Osteocyte (in vitro differentiated cells): ENCODE results near the gene PTGER2. TPM values are rescaled to one million over a fixed set of nuclear protein-coding genes. Genes with fewer than 3 reads are reported as not detected.

Experiments used
- DNase-seq: peaks from one replicate; pipeline ENCODE4 v3.0.0; 2021; ENCODE audit warnings: mixed read lengths; ENCODE audit not compliant: unreplicated experiment; ENCODE audit errors: extremely low spot score
- H3K27ac Mint-ChIP-seq: one replicate; pipeline ENCODE4 v1.8.0; 2021; ENCODE audit warnings: mild to moderate bottlenecking, mixed read lengths; ENCODE audit not compliant: unreplicated experiment
- H3K27me3 Mint-ChIP-seq: one replicate; pipeline ENCODE4 v1.8.0; 2021; ENCODE audit warnings: mixed read lengths; ENCODE audit not compliant: unreplicated experiment
- H3K36me3 Mint-ChIP-seq: one replicate; pipeline ENCODE4 v1.8.0; 2021; ENCODE audit warnings: mixed read lengths; ENCODE audit not compliant: unreplicated experiment
- H3K4me1 Mint-ChIP-seq: one replicate; pipeline ENCODE4 v1.8.0; 2021; ENCODE audit warnings: mixed read lengths; ENCODE audit not compliant: unreplicated experiment
- H3K4me3 Mint-ChIP-seq: one replicate; pipeline ENCODE4 v1.8.0; 2021; ENCODE audit warnings: mild to moderate bottlenecking, moderate library complexity, mixed read lengths; ENCODE audit not compliant: unreplicated experiment
- H3K9me3 Mint-ChIP-seq: one replicate; pipeline ENCODE4 v1.8.0; 2021; ENCODE audit warnings: mixed read lengths; ENCODE audit not compliant: unreplicated experiment
- total RNA-seq: library from RNA; stranded (reverse); gene quantifications from 2 replicates; pipeline ENCODE4 v1.2.1, GENCODE V29; 2021
- TF ChIP-seq, protein P1 (sequence below): fragments of 200-600 bp; sonication (generic); IDR thresholded peaks from 2 replicates; pipeline ENCODE4 v1.5.0; 2021; ENCODE audit warnings: antibody characterized with exemption, mild to moderate bottlenecking, moderate library complexity

Gene PTGER2
- total RNA-seq, 1 donor from 2014 or later = 2.1 TPM

DNA sequence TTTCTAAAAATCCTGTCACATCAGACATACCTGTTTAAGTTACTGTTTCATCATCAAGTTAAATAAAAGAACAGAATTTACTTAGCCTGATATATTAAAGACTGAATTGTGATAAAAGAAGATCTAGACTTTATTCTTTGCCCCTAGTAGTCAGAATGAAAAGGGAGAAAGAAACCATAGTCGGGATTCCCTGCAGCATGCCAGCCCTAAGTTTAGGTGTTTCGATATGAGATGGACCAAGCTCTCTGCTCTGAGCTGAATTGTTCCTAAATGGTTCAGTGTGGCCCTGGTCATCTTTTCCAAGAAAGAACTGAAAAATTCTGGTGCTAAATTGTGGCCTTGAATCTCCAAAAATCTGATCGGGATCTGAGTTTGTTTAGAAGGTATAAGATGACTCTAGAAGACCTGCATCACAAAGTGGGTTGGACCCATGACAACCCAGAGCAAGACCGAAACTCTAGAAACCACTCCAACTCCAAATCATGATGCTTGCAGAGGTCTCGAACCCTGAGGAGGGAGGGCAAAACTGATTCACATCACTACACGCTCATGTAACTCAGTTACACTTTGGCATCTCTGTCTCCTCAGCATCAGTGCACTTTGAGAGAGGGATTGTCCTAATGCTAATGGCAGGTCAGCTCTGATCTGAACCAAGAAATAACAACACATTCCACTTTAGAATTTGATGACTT is 15.7 kb downstream of the PTGER2 start:
- Mint-ChIP-seq H3K4me1 (peaks cover 52% of the 10 kb centered on the region), H3K36me3 (no peaks in the 10 kb centered on the region), H3K9me3 (no peaks in the 10 kb centered on the region), H3K4me3 (no peak overlapping the region), H3K27ac (no peak overlapping the region), H3K27me3 (no peaks in the 10 kb centered on the region)
- TF ChIP-seq, protein P1, sequence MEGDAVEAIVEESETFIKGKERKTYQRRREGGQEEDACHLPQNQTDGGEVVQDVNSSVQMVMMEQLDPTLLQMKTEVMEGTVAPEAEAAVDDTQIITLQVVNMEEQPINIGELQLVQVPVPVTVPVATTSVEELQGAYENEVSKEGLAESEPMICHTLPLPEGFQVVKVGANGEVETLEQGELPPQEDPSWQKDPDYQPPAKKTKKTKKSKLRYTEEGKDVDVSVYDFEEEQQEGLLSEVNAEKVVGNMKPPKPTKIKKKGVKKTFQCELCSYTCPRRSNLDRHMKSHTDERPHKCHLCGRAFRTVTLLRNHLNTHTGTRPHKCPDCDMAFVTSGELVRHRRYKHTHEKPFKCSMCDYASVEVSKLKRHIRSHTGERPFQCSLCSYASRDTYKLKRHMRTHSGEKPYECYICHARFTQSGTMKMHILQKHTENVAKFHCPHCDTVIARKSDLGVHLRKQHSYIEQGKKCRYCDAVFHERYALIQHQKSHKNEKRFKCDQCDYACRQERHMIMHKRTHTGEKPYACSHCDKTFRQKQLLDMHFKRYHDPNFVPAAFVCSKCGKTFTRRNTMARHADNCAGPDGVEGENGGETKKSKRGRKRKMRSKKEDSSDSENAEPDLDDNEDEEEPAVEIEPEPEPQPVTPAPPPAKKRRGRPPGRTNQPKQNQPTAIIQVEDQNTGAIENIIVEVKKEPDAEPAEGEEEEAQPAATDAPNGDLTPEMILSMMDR = no peak
- DNase-seq = no peak

DNA sequence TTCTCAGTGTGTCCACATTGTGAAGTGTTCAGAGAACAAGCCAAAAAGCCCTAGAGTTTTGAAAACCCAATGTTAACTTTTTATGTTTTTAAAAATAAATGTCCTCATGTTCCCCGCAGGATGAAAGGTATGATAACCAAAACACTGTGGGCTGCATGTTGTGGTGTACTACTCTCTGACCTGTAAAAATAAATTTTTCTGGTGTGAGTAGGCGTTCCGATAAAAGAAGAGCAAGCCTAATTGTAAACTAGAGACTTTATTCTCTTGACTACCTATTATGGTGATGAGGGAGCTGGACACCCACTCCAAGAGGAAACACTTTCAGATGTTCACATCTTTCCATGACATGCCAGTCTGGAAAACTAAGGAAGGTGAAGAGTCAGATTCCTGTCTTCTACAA is 18.2 kb downstream of the PTGER2 start:
- no peaks in the 10 kb centered on the region for H3K36me3 Mint-ChIP-seq
- H3K27me3 Mint-ChIP-seq = no peaks in the 10 kb centered on the region
- TF ChIP-seq, protein P1 = no peak
- no peak overlapping the region for H3K4me3 Mint-ChIP-seq
- H3K9me3 Mint-ChIP-seq = no peaks in the 10 kb centered on the region
- H3K27ac Mint-ChIP-seq = no peak overlapping the region
- DNase-seq = no peak
- peaks cover 55% of the 10 kb centered on the region for H3K4me1 Mint-ChIP-seq

DNA sequence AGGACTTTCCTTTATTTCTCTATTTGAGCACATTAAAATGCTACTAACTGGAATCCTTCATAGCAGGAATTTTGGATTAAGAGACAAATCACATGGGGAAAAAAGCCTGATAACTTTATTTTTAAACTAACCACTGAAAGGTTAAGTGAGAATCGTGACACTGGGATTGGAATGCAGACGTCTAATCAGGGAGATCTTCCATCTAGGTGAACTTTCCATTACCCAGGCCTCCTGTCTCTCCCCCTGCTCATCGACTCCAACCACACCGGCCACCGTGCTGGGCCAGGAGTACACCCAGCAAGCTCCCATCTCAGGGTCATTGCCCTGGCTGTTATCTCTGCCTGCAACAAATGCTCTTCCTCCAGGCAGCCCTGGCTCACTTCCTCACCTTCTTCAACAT is 19.0 kb downstream of the PTGER2 start:
- Mint-ChIP-seq H3K27ac (no peak overlapping the region), H3K27me3 (no peaks in the 10 kb centered on the region), H3K36me3 (no peaks in the 10 kb centered on the region), H3K9me3 (no peaks in the 10 kb centered on the region), H3K4me1 (peaks cover 46% of the 10 kb centered on the region), H3K4me3 (no peak overlapping the region)
- no peak for DNase-seq
- TF ChIP-seq, protein P1 = no peak

DNA sequence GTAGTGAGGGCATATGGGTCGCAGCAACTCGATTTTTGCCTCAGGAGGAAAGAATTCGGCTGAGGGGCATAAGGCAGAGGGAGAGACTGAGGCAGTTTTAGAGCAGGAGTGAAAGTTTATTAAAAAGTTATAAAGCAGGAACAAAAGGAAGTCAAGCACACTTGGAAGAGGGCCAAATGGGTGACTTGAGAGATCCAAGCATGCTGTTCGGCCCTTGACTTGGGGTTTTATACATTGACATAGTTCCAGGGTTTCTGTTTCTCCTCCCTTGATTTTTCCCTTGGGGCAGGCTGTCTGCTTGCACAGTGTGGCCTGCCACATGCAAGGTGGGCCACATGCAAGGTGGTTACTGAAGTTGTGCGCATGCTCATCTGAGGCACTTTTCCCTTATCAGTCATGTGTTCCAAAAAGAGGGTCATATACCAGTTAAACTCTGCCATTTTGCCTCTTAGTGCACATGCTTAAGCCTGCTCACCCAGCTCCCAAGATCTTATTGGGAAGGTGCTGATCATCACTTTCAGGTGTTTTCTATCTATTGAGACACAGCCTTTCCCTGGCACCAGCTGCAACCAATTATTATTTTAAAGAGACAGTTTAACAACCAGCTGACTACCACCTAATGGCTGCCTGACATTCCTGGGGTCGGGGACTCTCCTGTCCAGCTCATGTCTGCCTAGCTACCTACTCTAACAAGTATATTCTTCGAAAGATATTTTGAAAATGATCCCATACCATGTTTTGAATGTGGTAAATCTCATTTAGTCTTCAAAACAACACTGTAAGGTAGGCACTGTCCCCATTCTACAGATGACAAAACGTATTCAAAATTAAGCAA is 19.9 kb downstream of the PTGER2 start:
- no peak overlapping the region for H3K27ac Mint-ChIP-seq
- no peak for DNase-seq
- H3K9me3 Mint-ChIP-seq = no peaks in the 10 kb centered on the region
- H3K36me3 Mint-ChIP-seq = no peaks in the 10 kb centered on the region
- TF ChIP-seq, protein P1 = no peak
- peaks cover 38% of the 10 kb centered on the region for H3K4me1 Mint-ChIP-seq
- no peaks in the 10 kb centered on the region for H3K27me3 Mint-ChIP-seq
- no peak overlapping the region for H3K4me3 Mint-ChIP-seq

DNA sequence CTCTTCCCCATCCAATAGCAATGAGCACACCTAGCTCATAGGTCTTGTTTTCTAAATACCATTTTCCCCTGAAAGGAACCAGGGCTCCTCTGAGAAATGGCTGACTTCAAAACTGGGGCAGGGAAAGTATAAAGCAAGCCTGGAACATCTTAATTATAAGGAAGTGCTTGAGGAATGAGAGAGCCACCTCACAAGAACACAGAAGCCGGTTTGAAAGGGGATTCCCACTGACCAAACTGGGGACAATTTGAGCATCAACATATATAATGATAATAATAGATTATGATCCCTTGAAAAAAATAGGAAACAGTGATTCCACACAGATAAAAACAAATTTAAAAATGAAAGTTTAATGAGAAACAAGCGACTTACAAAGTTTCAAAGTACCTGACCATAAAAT is 22.1 kb downstream of the PTGER2 start:
- Mint-ChIP-seq H3K36me3 (no peaks in the 10 kb centered on the region), H3K4me3 (no peak overlapping the region), H3K9me3 (no peaks in the 10 kb centered on the region), H3K4me1 (peaks cover 36% of the 10 kb centered on the region), H3K27me3 (no peaks in the 10 kb centered on the region), H3K27ac (no peak overlapping the region)
- TF ChIP-seq, protein P1 = no peak
- DNase-seq = no peak
